Caco-2 (cell line): ENCODE results near the gene LMTK3. TPM values are rescaled to one million over a fixed set of nuclear protein-coding genes. Genes with fewer than 3 reads are reported as not detected.

Experiments used
- BruUV-seq: library from RNA; stranded (reverse); fragments of 400-500 nt; replicated peaks from 2 replicates; lab custom pipeline; 2021; lab: Mats Ljungman, UMichigan
- CTCF ChIA-PET: fragments of 300-600 bp; sonication (Branson Sonifier 250); formaldehyde crosslinking; loops from one replicate; lab custom pipeline; 2022; ENCODE audit warnings: antibody characterized with exemption; lab: Charles Lee
- POLR2A ChIA-PET: fragments of 300-600 bp; sonication (Branson Sonifier 250); formaldehyde crosslinking; loops from one replicate; lab custom pipeline; 2022; ENCODE audit warnings: antibody characterized with exemption; lab: Charles Lee
- DNase-seq, 2 experiments: peaks; one replicate each; pipeline versions ENCODE4 v3.0.0 to v3.0.0-alpha.2; 2020 to 2022
- H3K27me3 ChIP-seq: replicated peaks from 2 replicates; pipeline ENCODE4 v1.6.0; 2011; ENCODE audit warnings: low read length; ENCODE audit not compliant: control insufficient read depth, insufficient read depth
- H3K36me3 ChIP-seq: 2 replicates; pipeline ENCODE4 v1.5.1; 2011; ENCODE audit warnings: low read length; ENCODE audit not compliant: control insufficient read depth, insufficient read depth
- H3K4me1 ChIP-seq: fragments of 250-450 bp; sonication (Bioruptor Pico); 2 replicates; pipeline ENCODE4 v1.5.1; 2020; ENCODE audit warnings: mild to moderate bottlenecking
- H3K4me3 ChIP-seq: 2 replicates; pipeline ENCODE4 v1.5.1; 2011; ENCODE audit warnings: low read depth, mild to moderate bottlenecking, control low read depth, low read length
- H3K9me3 ChIP-seq: fragments of 250-450 bp; sonication (Bioruptor Pico); 2 replicates; pipeline ENCODE4 v1.5.1; 2020; ENCODE audit warnings: mild to moderate bottlenecking, moderate library complexity
- H3K27ac Mint-ChIP-seq: one replicate; pipeline ENCODE4 v1.8.0; 2022; ENCODE audit warnings: mixed read lengths; ENCODE audit not compliant: unreplicated experiment
- H3K27me3 Mint-ChIP-seq: one replicate; pipeline ENCODE4 v1.8.0; 2022; ENCODE audit warnings: mixed read lengths; ENCODE audit not compliant: insufficient read depth, unreplicated experiment
- H3K36me3 Mint-ChIP-seq: one replicate; pipeline ENCODE4 v1.8.0; 2022; ENCODE audit warnings: mild to moderate bottlenecking, mixed read lengths; ENCODE audit not compliant: insufficient read depth, unreplicated experiment
- H3K4me1 Mint-ChIP-seq: one replicate; pipeline ENCODE4 v1.8.0; 2022; ENCODE audit warnings: low read depth, mixed read lengths; ENCODE audit not compliant: unreplicated experiment
- H3K4me3 Mint-ChIP-seq: one replicate; pipeline ENCODE4 v1.8.0; 2022; ENCODE audit warnings: mild to moderate bottlenecking, moderate library complexity, mixed read lengths; ENCODE audit not compliant: unreplicated experiment
- H3K9me3 Mint-ChIP-seq: one replicate; pipeline ENCODE4 v1.8.0; 2022; ENCODE audit warnings: mixed read lengths; ENCODE audit not compliant: unreplicated experiment
- CTCF ChIP-seq, 2 experiments: fragments of 200-600 bp in 1 of 2; IDR thresholded peaks; 1 replicate in 1 of 2; 2 replicates in 1 of 2; pipeline versions ENCODE4 v1.5.1 to v1.8.0; 2011 to 2022; ENCODE audit warnings: antibody characterized with exemption in 1 of 2, control low read depth in 1 of 2, inconsistent platforms in 1 of 2, low read depth in 1 of 2, low read length in 1 of 2, mild to moderate bottlenecking in 1 of 2, moderate library complexity in 1 of 2; ENCODE audit not compliant: insufficient read depth in 1 of 2, severe bottlenecking in 1 of 2, unreplicated experiment in 1 of 2
- intact Hi-C: fragments of 100-400 bp; cut with micrococcal nuclease; formaldehyde crosslinking; loops from one replicate; pipeline ENCODE4 v1.10.0; 2022; ENCODE audit not compliant: unreplicated experiment
- total RNA-seq: library from RNA; stranded (reverse); gene quantifications from 2 replicates; pipeline ENCODE4 v1.2.3, GENCODE V29; 2022

Gene LMTK3
- total RNA-seq, 1 experiment from 2014 or later = 22.6 TPM

DNA sequence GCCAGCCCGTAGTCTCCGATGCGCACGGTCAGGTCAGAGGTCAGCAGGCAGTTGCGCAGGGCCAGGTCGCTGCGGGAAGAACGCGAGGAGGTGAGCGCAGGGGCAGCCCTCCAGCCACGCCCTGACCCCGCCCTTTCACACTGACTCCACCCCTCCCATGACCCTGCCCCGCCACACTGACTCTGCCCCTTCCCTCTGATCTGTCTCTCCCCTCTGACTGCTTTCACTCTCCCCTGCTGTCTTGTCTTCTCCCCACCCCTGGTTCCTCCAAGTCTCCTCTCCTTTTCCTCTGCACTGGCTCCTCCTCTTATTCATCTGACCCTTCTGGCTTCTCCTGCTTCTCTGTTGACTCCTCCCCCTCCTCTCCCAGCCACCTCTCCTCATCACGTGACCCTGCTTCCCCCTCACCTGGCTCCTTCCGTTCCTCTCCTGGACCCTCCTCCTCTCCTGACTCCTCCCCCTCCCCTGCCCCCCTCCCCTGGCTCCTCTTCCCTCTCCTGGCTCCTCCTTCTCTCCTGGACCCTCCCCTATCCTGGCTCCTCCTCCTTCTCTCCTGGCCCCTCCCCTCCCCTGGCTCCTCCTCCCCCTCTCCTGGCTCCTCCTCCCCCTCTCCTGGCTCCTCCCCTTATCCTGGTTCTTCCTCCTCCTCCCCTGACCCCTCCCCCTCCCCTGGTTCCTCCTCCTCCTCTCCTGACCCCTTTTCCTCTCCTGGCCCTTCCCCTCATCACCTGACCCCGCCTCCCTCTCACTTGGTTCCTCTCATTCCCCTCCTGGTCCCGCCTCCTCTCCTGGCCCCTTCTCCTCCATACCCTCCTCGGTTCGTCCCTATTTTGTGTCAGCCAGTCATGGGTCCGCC is 9.9 kb downstream of the LMTK3 start:
- Mint-ChIP-seq H3K9me3 (no peaks in the 10 kb centered on the region), H3K27me3 (no peaks in the 10 kb centered on the region), H3K36me3 (peaks cover 22% of the 10 kb centered on the region), H3K27ac (peak overlapping the region; percentile 87), H3K4me3 (peak overlapping the region; percentile 80), H3K4me1 (peaks cover 22% of the 10 kb centered on the region)
- intact Hi-C loops = loop anchor here (1.0 to 5.0 kb wide), 7 partner anchors 8 to 169 kb away; partner anchors contain the start of genes DBP and GRWD1
- Histone ChIP-seq H3K4me3 (peak overlapping the region; percentile 57), H3K9me3 (no peaks in the 10 kb centered on the region), H3K27me3 (no peaks in the 10 kb centered on the region), H3K4me1 (peaks cover 15% of the 10 kb centered on the region), H3K36me3 (no peaks in the 10 kb centered on the region; the same call in 1 of the 2 replicates)
- ChIA-PET POLR2A (interaction anchor here (0.6 to 1.5 kb wide), 20 partner anchors 8 to 1205 kb away, joined by 3 to 22 read pairs (median 6); partner anchors contain the start of genes RPL18, SPHK2 and SYNGR4), CTCF (interaction anchor here (0.6 to 2.1 kb wide), 24 partner anchors 9 to 810 kb away, joined by 3 to 46 read pairs (median 5); partner anchors contain the start of genes KDELR1, SYNGR4 and TMEM143)
- BruUV-seq = no TSS peak
- DNase-seq = peak; percentile 99 to 100
- no peak for TF ChIP-seq CTCF (IDR thresholded peaks at IDR 0.05; ENCODE audit: insufficient read depth in 1 of 2, low read depth in 1 of 2, low read length in 1 of 2, severe bottlenecking in 1 of 2, unreplicated experiment in 1 of 2)

- CTCF ChIA-PET = interaction anchor here (1.3 to 2.1 kb wide), 3 partner anchors 11 to 88 kb away, joined by 3 to 14 read pairs (median 5); no protein-coding TSS in a partner anchor
- intact Hi-C loops = loop anchor here (5.0 kb wide), 1 partner anchor 169 kb away; no protein-coding TSS in a partner anchor
- no peaks in the 10 kb centered on the region for H3K27me3 Mint-ChIP-seq
Observed at GRCh38 chr19:48500830-48501493, 10.7 kb downstream of the LMTK3 start.

More at GRCh38 chr19:48500830-48501493, 10.7 kb downstream of the LMTK3 start:
- peak overlapping the region; percentile 57 for H3K4me3 ChIP-seq
- BruUV-seq = TSS peak; percentile 66
- peak overlapping the region; percentile 80 for H3K4me3 Mint-ChIP-seq
- H3K27me3 ChIP-seq = no peaks in the 10 kb centered on the region
- no peaks in the 10 kb centered on the region; the same call in 1 of the 2 replicates for H3K36me3 ChIP-seq
- H3K9me3 ChIP-seq = no peaks in the 10 kb centered on the region
- peaks cover 15% of the 10 kb centered on the region for H3K4me1 ChIP-seq
- H3K27ac Mint-ChIP-seq = peak overlapping the region; percentile 87
- H3K4me1 Mint-ChIP-seq = peaks cover 22% of the 10 kb centered on the region
- peaks cover 26% of the 10 kb centered on the region for H3K36me3 Mint-ChIP-seq
- DNase-seq = no peak
- POLR2A ChIA-PET = no interaction called here
- H3K9me3 Mint-ChIP-seq = no peaks in the 10 kb centered on the region
- no peak for TF ChIP-seq CTCF (IDR thresholded peaks at IDR 0.05; ENCODE audit: insufficient read depth in 1 of 2, low read depth in 1 of 2, low read length in 1 of 2, severe bottlenecking in 1 of 2, unreplicated experiment in 1 of 2)
